Small intestine (tissue), 16 donors: Measurements from ENCODE around the gene MON2. TPM values are rescaled to one million over a fixed set of nuclear protein-coding genes. Genes with fewer than 3 reads are reported as not detected.

ENCODE experiments used
- DNase-seq, 2 donors: peaks; one replicate each; pipeline versions ENCODE4 v3.0.0 to v3.0.0-alpha.2; 2013
- FAIRE-seq: peaks from 2 replicates; lab custom pipeline; 2012; peaks lifted over from hg19 to GRCh38; lab: Jason Lieb, UNC
- H3K27ac ChIP-seq, 3 donors: one replicate each; pipeline ENCODE4 v1.5.1; 2013; ENCODE audit warnings: low read length in 2 of 3, mild to moderate bottlenecking in 2 of 3, control low read depth in 1 of 3, inconsistent platforms in 1 of 3, low read depth in 1 of 3, moderate library complexity in 1 of 3
- H3K27me3 ChIP-seq, 3 donors: one replicate each; pipeline ENCODE4 v1.6.1; 2013; ENCODE audit warnings: low read length in 3 of 3, inconsistent platforms in 1 of 3; ENCODE audit not compliant: control insufficient read depth in 3 of 3, insufficient read depth in 3 of 3
- H3K36me3 ChIP-seq, 3 donors: one replicate each; pipeline ENCODE4 v1.6.1; 2013; ENCODE audit warnings: low read length in 3 of 3, inconsistent platforms in 1 of 3, low read depth in 1 of 3, mild to moderate bottlenecking in 1 of 3, moderate library complexity in 1 of 3; ENCODE audit not compliant: control insufficient read depth in 3 of 3, insufficient read depth in 2 of 3
- H3K4me1 ChIP-seq, 3 donors: one replicate each; pipeline ENCODE4 v1.6.1; 2013; ENCODE audit warnings: low read length in 2 of 3, inconsistent platforms in 1 of 3, low read depth in 1 of 3, mild to moderate bottlenecking in 1 of 3, moderate library complexity in 1 of 3; ENCODE audit not compliant: control insufficient read depth in 3 of 3, insufficient read depth in 2 of 3
- H3K4me3 ChIP-seq, 3 donors: one replicate each; pipeline ENCODE4 v1.5.1; 2013; ENCODE audit warnings: low read length in 3 of 3, control low read depth in 1 of 3, inconsistent platforms in 1 of 3, low read depth in 1 of 3, mild to moderate bottlenecking in 1 of 3, moderate library complexity in 1 of 3
- H3K9me3 ChIP-seq, 2 donors: one replicate each; pipeline ENCODE4 v1.6.1; 2013; ENCODE audit warnings: low read depth in 1 of 2, low read length in 1 of 2; ENCODE audit not compliant: control insufficient read depth in 2 of 2, insufficient read depth in 1 of 2
- WGBS, 3 donors: extraction: QIAGEN DNeasy Blood & Tissue Kit; methylation state at CpG; one replicate each; pipeline ENCODE4 v1.1.7; 2013; 5-methylcytosine and 5-hydroxymethylcytosine counted together
- long read RNA-seq, 10 donors: transcript quantifications; one replicate each; lab custom pipeline, GENCODE V29; 2026
- polyA plus RNA-seq, 4 donors: library from polyadenylated mRNA; stranded (reverse) in 3 of 4; unstranded in 1 of 4; fragments of 200-250 nt in 3 of 4; fragments of 120-200 nt in 1 of 4; gene quantifications; one replicate each; pipeline versions ENCODE4 v1.2.1 to v1.2.3, GENCODE V29; 2013
- donor health status: healthy with polysubstance abuse.
- donor health status: control.
- donor health status: control.
- donor health status: Bipolar disorder and iron deficiency.
- donor health status: healthy.

Gene MON2, protein sequence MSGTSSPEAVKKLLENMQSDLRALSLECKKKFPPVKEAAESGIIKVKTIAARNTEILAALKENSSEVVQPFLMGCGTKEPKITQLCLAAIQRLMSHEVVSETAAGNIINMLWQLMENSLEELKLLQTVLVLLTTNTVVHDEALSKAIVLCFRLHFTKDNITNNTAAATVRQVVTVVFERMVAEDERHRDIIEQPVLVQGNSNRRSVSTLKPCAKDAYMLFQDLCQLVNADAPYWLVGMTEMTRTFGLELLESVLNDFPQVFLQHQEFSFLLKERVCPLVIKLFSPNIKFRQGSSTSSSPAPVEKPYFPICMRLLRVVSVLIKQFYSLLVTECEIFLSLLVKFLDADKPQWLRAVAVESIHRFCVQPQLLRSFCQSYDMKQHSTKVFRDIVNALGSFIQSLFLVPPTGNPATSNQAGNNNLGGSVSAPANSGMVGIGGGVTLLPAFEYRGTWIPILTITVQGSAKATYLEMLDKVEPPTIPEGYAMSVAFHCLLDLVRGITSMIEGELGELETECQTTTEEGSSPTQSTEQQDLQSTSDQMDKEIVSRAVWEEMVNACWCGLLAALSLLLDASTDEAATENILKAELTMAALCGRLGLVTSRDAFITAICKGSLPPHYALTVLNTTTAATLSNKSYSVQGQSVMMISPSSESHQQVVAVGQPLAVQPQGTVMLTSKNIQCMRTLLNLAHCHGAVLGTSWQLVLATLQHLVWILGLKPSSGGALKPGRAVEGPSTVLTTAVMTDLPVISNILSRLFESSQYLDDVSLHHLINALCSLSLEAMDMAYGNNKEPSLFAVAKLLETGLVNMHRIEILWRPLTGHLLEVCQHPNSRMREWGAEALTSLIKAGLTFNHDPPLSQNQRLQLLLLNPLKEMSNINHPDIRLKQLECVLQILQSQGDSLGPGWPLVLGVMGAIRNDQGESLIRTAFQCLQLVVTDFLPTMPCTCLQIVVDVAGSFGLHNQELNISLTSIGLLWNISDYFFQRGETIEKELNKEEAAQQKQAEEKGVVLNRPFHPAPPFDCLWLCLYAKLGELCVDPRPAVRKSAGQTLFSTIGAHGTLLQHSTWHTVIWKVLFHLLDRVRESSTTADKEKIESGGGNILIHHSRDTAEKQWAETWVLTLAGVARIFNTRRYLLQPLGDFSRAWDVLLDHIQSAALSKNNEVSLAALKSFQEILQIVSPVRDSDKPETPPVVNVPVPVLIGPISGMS (N-terminal part only)
- polyA plus RNA-seq = 10 to 100 TPM in 1 of 4 donors, 1 to 10 TPM in 3; 7.1 to 43.5 (median 9.3) TPM
- long read RNA-seq, donor 1, partial matches to known transcripts = 7 of 10 reads
- long read RNA-seq, donor 1, other reads (novel, unspliced or antisense) = 0 of 10 reads
- long read RNA-seq, donor 2 = 0 reads
- long read RNA-seq, donor 3, partial matches to known transcripts = 8 of 9 reads
- long read RNA-seq, donor 3, other reads (novel, unspliced or antisense) = 0 of 9 reads
- long read RNA-seq, donor 4 = 0 reads
- long read RNA-seq, donor 5, partial matches to known transcripts = 0 of 1 reads
- long read RNA-seq, donor 5, other reads (novel, unspliced or antisense) = 0 of 1 reads
- long read RNA-seq, donor 6, partial matches to known transcripts = 5 of 6 reads
- long read RNA-seq, donor 6, other reads (novel, unspliced or antisense) = 0 of 6 reads
- long read RNA-seq, donor 7 = 0 reads
- long read RNA-seq, donor 8 = 0 reads
- long read RNA-seq, donor 9, partial matches to known transcripts = 0 of 1 reads
- long read RNA-seq, donor 9, other reads (novel, unspliced or antisense) = 0 of 1 reads
- long read RNA-seq, donor 10, partial matches to known transcripts = 11 of 15 reads
- long read RNA-seq, donor 10, other reads (novel, unspliced or antisense) = 0 of 15 reads

DNA sequence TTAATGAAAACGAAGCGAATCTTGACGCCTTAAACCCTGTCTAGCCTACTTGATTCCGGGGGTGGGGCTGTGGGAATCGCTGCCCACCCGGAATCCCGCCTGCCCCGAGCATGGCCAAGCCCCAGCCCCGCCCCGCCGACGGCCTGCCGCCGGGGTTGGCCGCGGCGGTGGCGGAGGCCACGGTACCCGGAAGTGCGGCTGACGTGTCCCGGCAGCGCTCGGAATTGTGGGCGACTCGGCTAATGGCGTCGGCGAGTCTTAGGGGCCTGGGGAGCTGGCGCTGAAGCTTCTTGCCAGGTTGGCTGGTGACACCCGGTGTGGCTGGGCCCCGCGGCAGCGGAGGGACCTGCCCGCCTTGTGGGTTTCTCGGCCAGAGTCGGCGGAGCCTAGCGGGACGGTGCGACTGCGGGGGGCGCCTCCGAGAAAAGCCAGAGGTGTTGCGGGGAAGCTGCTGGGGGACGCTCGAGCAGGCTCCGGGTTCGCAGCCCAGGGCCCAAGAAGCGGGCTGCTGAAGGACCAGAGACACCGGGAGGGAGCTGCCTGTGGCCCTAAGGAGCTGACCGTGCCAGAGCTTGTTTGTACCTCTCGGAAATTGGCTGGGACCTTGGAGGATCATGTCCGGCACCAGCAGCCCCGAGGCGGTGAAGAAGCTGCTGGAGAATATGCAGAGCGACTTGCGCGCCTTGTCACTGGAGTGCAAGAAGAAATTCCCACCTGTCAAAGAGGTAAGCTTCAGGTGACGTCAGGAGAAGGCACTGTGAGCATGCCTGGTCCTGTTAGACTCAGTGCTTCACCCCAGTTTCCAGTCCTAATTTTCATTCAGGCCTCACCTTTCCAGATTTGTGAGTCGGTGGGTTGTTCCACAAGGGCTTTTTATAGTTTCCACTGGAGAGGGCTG, at the start of gene MON2:
Gene MON2 (plus strand): TSS at position 233 of the 898 bp plus-strand sequence. CDS start 382 bp downstream, at position 615.
- Histone ChIP-seq H3K9me3 (peaks cover 0 to 8% of the 10 kb centered on the region in 2 donors), H3K36me3 (peaks cover 0 to 7% (median 0%) of the 10 kb centered on the region in 3 donors), H3K4me3 (peak within 1 kb of the TSS; percentile 77 to 95 (median 89)), H3K27me3 (no peaks in the 10 kb centered on the region), H3K4me1 (peaks cover 4 to 5% (median 4%) of the 10 kb centered on the region in 3 donors), H3K27ac (peak within 1 kb of the TSS; percentile 73 to 98 (median 96))
- WGBS, 3 donors = 0 to 1% (median 0%) methylated on average over 55 to 62 of the region's 62 CpGs
- FAIRE-seq = no peak
- peak; percentile 89 to 95 for DNase-seq

DNA sequence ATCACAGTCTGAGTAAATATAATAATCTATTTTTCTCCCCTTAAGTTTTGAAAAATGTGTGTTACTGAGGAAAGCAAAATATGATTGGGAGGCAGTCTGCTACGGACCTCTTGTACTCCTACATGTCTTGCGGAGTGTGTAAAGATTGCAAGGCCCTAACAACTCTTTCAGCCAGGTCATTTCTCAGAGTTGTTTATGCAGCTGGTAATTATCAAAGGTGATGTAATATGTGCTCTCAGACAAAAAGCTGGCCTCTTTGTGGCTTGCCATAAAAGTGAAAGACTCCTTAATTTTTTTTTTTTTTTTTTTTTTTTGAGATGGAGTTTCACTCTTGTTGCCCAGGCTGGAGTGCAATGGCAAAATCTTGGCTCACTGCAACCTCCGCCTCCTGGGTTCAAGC, 40.5 kb upstream of the MON2 start:
- Histone ChIP-seq H3K27me3 (no peaks in the 10 kb centered on the region), H3K36me3 (no peaks in the 10 kb centered on the region), H3K9me3 (peaks cover 0 to 15% of the 10 kb centered on the region in 2 donors), H3K27ac (no peak overlapping the region), H3K4me3 (no peak overlapping the region), H3K4me1 (no peaks in the 10 kb centered on the region)
- FAIRE-seq = no peak
- no peak for DNase-seq
- WGBS, 3 donors = 85 to 86% (median 85%) methylated on average over 3 of the region's 3 CpGs

DNA sequence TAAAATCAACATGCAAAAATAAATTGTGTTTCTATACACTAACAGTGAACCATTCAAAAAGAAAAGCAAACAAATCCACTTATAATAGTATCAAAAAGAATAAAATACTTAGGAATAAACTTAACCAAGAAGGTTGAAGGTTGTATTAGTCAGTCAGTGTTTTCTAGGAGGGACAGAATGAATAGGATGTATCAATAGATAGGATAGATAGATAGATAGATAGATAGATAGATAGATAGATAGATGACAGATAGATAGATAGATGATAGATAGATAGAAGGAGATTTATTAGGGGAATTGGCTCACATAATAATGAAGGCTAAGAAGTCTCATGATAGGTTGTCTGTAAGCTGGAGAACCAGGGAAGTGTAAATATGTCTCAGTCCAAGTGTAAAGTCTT, 37.2 kb upstream of the MON2 start:
- H3K9me3 ChIP-seq = peaks cover 0 to 11% of the 10 kb centered on the region in 2 donors
- no peak for DNase-seq
- no peaks in the 10 kb centered on the region for H3K36me3 ChIP-seq
- FAIRE-seq = peak; percentile 44
- H3K4me3 ChIP-seq = no peak overlapping the region
- peaks cover 0 to 8% (median 0%) of the 10 kb centered on the region in 3 donors for H3K27me3 ChIP-seq
- H3K4me1 ChIP-seq = no peaks in the 10 kb centered on the region
- no peak overlapping the region for H3K27ac ChIP-seq

DNA sequence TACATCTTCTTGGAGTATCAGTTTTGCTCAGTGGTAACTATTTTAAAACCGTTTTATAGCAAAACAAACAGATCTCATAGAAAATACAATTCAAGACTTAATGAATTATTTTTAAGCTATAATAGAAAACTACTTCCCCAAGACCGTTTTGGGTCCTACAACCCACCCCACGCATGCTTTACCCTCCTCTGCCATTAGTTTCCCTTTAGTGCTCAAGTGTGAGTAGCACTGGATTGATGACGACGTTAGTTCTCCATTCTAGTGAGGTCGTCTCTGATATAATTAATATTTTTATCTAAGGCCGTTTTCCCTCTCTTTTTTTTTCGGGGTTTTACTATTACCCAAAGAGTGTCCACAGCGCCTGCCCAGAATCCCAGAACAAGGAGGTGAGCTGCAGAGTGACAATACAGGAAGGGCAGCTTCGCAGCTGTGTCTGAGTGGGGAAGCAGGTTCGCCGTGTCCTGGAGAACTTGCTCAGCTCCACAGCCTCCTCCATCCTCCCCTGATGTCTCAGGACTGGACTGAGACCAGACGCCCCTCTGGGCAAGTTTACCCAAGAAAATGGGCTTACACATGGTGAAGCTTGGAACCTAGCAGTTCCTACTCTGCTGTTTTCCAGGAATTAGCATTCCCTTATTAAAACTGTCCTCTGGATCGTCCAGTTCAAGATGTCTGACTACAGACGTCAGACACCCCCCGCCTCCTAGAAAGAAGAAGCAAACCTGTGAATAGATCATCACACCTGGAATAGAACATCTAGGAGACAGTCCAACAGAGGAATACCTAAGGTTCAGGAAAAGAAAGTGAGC, 31.9 kb upstream of the MON2 start:
- H3K36me3 ChIP-seq = no peaks in the 10 kb centered on the region
- H3K9me3 ChIP-seq = no peaks in the 10 kb centered on the region
- no peak overlapping the region for H3K27ac ChIP-seq
- peak overlapping the region in 2 of 3 donors; percentile 31 to 48 for H3K4me3 ChIP-seq
- H3K4me1 ChIP-seq = peaks cover 0 to 4% (median 0%) of the 10 kb centered on the region in 3 donors
- no peak for FAIRE-seq
- peaks cover 0 to 14% (median 0%) of the 10 kb centered on the region in 3 donors for H3K27me3 ChIP-seq
- DNase-seq = peak; percentile 16 to 25
- 18 to 24% (median 19%) methylated on average over 16 of the region's 16 CpGs for WGBS, 3 donors

DNA sequence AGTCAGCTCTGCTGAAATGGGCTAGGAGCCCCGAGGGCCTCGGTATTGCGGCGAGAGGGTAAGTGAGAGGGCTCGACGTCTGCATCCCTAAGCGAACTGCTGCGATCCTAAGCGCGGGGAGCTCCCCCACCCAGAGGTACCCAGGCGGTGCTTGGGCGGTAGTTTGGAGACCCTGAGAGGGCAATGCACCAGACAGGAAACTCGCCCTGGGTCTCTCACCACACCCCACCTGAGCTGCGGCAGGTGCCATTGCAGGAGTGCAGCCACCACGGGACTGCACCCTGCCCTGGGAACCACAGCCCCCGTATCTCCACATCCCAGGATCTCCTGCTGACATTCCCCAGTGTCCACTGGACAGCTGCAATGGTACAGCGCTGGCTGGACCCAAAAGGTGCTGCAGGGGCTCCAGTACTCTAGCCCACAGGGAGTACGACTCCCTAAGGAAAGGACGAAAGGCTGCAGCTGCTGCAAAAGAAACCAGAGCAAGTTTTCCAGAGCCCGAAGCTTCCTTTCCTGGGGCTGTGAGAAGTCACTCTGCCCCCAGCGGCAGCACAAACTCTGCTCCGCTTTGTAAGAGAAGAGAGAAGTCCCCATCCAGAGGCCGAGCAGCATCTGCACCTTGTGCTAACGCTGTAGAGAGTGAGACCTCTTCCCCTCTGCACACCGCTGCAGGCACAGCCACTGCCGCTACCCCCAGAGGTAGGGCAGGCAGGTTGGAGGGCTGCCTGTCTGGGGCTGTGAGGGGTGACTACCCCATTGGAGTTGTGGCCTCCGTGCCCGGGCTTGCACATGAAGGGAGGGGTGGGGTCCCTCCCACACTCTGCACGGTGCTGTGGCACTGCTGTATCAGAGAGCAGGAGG, 31.1 kb upstream of the MON2 start:
- H3K4me3 ChIP-seq = peak overlapping the region in 2 of 3 donors; percentile 31 to 48
- WGBS, 3 donors = 2 to 5% (median 3%) methylated on average over 29 of the region's 29 CpGs
- FAIRE-seq = no peak
- H3K4me1 ChIP-seq = peaks cover 0 to 4% (median 0%) of the 10 kb centered on the region in 3 donors
- DNase-seq = peak; percentile 60 to 66
- no peaks in the 10 kb centered on the region for H3K36me3 ChIP-seq
- H3K9me3 ChIP-seq = no peaks in the 10 kb centered on the region
- H3K27ac ChIP-seq = no peak overlapping the region
- H3K27me3 ChIP-seq = peaks cover 0 to 14% (median 0%) of the 10 kb centered on the region in 3 donors

DNA sequence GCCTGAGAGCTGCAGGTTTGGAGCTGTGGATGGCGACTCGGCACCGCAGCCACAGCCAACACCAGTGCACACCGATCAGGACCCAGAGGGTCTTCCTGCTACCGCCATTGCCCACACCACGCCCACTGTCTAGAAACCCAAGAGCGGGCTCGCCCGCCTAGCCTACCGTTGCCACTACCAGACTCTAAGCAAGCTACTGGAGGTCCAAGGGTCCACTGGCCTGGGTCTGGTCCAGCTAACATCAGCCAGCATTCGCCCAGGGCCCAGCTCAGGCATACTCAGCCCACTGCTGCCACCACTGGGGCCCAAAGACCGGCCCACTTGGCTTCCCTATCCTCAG, 30.5 kb upstream of the MON2 start:
- FAIRE-seq = no peak
- peaks cover 0 to 14% (median 0%) of the 10 kb centered on the region in 3 donors for H3K27me3 ChIP-seq
- H3K36me3 ChIP-seq = no peaks in the 10 kb centered on the region
- H3K4me1 ChIP-seq = peaks cover 0 to 4% (median 0%) of the 10 kb centered on the region in 3 donors
- peak overlapping the region in 1 of 3 donors; percentile 48 for H3K4me3 ChIP-seq
- DNase-seq = no peak
- no peak overlapping the region for H3K27ac ChIP-seq
- H3K9me3 ChIP-seq = no peaks in the 10 kb centered on the region
- 75 to 80% (median 79%) methylated on average over 12 of the region's 12 CpGs for WGBS, 3 donors
